Nephron (organoid): Measurements from ENCODE around the gene TMSB15B.
A peak's percentile ranks its signal among the peaks of the same experiment; 100 is the strongest.
"Not testable (repeated sequence)": the region's sequence is repeated elsewhere in the genome, so short reads cannot be mapped to it uniquely, and the experiment has no call there.

Experiments
- H3K27ac Mint-ChIP-seq, 3 experiments: 2 replicates each; pipeline ENCODE4 v1.8.0; 2020; ENCODE audit warnings: mixed read lengths in 3 of 3, mild to moderate bottlenecking in 2 of 3, moderate library complexity in 1 of 3
- H3K27me3 Mint-ChIP-seq: 2 replicates; pipeline ENCODE4 v1.8.0; 2021; ENCODE audit warnings: low read depth, mild to moderate bottlenecking, moderate library complexity, mixed read lengths
- H3K36me3 Mint-ChIP-seq: 2 replicates; pipeline ENCODE4 v1.8.0; 2020; ENCODE audit warnings: low read depth, mixed read lengths
- H3K4me1 Mint-ChIP-seq: 2 replicates; pipeline ENCODE4 v1.8.0; 2020; ENCODE audit warnings: mixed read lengths
- H3K4me3 Mint-ChIP-seq, 3 experiments: 2 replicates each; pipeline ENCODE4 v1.8.0; 2020; ENCODE audit warnings: mild to moderate bottlenecking in 3 of 3, mixed read lengths in 3 of 3, moderate library complexity in 2 of 3
- H3K9me3 Mint-ChIP-seq: 2 replicates; pipeline ENCODE4 v1.8.0; 2020; ENCODE audit warnings: mixed read lengths
- TF ChIP-seq, protein P1 (sequence below), 3 experiments: fragments of 200-600 bp; sonication (generic); IDR thresholded peaks; one replicate each; pipeline ENCODE4 v1.5.0; 2021; ENCODE audit warnings: antibody characterized with exemption in 3 of 3; ENCODE audit not compliant: unreplicated experiment in 3 of 3

The TMSB15B gene

DNA sequence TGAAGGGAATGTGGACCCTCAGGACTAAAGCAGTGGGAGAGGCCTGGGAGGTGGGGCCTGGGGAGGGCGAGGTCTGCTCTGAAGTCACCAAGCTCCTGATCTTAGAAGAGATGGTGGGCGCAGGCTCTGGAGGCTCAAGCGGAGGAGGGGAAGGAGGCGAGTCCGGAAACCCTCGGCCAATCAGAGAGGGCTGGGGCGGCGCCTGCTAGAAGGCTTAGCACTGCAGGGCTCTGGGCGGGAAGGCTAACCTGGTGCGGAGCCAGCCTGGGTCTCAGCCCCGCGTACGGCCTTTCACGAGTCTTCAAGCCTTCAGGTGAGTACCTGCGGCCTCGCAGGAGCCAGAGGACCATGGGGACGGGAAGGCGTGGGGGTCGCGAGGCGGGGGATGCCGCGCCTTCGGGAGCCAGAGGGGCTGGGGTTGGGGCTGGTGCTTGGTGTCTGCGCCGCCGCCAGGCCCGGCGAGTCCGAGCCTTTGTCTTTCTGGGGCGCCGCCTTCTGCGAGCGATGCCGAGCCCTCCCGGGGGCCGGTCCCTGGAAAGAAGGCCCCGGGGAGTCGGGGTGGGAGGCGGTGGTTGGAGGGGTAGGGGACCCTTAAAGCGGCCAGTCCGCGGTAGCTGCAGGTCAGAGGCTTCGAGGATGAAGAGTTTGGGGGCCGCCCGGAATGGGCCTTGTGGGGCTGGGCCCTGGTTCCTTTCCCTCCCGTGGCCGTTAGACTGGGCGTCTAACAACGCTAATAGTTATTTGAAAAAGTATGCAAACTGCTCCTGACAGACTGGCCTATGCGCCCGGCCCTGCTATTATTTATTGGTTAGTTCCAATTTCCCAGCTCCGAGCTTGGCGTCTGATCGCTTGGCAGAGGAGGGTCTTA lies at the start of gene TMSB15B:
TSS of gene TMSB15B (plus strand) at position 217 of the 868 bp plus-strand sequence.
- H3K27me3 Mint-ChIP-seq, H3K9me3 Mint-ChIP-seq, H3K27ac Mint-ChIP-seq, H3K36me3 Mint-ChIP-seq, H3K4me3 Mint-ChIP-seq, H3K4me1 Mint-ChIP-seq: not testable (repeated sequence)

DNA sequence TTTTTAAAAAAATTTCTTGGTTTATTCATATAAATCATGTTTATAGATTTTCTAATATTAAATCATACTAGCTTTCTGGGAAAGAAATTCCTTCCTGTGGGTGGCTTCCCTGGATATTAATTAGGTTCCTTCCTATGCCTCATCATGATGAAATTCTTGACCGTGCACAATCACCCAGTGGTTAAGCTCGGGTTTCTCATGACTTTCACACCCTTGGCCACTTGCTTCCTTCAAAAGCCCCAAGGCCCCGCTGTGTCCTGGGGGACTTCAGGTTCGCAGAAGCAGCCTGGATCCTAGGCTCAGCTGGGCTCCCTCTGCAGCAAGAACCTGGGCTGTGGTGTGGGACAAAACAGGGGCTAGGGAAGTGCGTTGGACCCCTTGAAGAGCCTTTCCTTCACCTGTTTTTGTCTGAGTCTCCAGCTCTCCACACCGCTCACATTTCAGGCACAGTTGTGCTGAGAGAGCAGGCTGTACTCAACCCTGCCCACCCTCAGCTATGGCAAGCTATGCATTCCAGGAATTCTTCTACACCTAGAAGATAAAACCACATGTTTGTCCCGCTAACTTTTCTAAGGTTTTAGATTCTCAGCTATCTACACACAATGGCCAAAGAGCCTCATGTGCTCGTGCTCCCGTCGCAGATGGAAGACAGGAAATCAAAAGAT lies 48.9 kb upstream of the TMSB15B start:
- H3K4me1 Mint-ChIP-seq: peaks cover 7% of the 10 kb centered on the region
- TF ChIP-seq, protein P1, sequence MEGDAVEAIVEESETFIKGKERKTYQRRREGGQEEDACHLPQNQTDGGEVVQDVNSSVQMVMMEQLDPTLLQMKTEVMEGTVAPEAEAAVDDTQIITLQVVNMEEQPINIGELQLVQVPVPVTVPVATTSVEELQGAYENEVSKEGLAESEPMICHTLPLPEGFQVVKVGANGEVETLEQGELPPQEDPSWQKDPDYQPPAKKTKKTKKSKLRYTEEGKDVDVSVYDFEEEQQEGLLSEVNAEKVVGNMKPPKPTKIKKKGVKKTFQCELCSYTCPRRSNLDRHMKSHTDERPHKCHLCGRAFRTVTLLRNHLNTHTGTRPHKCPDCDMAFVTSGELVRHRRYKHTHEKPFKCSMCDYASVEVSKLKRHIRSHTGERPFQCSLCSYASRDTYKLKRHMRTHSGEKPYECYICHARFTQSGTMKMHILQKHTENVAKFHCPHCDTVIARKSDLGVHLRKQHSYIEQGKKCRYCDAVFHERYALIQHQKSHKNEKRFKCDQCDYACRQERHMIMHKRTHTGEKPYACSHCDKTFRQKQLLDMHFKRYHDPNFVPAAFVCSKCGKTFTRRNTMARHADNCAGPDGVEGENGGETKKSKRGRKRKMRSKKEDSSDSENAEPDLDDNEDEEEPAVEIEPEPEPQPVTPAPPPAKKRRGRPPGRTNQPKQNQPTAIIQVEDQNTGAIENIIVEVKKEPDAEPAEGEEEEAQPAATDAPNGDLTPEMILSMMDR (IDR thresholded peaks at IDR 0.05; ENCODE audit: unreplicated experiment in 3 of 3): no peak
- peaks cover 10% of the 10 kb centered on the region for H3K9me3 Mint-ChIP-seq
- no peak overlapping the region for H3K27ac Mint-ChIP-seq
- no peak overlapping the region for H3K4me3 Mint-ChIP-seq
- H3K27me3 Mint-ChIP-seq: no peaks in the 10 kb centered on the region
- H3K36me3 Mint-ChIP-seq: peaks cover 35% of the 10 kb centered on the region

DNA sequence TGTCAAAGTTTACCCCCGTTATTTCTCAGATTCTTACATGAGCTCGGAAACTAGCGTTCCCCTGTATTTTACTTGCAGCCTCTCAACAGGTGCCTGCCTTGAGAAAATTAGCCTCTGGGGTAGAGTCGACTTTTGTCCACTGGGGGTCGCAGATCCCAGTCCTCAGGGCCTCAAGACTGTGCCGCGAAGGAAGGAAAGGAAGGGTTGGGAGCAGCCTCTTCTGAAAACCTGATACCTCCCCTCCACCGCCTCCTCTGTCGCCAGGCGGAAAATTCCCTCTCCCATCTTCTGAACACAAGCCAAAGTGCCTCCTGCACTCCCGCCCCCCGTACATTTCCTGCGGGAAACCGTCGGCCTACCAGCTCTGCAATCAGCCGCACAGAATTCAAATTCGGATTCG lies 44.4 kb upstream of the TMSB15B start:
- H3K27ac Mint-ChIP-seq: peak overlapping the region; percentile 85 to 97 (median 86)
- H3K27me3 Mint-ChIP-seq: no peaks in the 10 kb centered on the region
- peaks cover 16% of the 10 kb centered on the region for H3K36me3 Mint-ChIP-seq
- H3K9me3 Mint-ChIP-seq: peaks cover 8% of the 10 kb centered on the region
- peaks cover 13% of the 10 kb centered on the region for H3K4me1 Mint-ChIP-seq
- TF ChIP-seq, protein P1 (IDR thresholded peaks at IDR 0.05; ENCODE audit: unreplicated experiment in 3 of 3): peak; percentile 45 to 62 (median 53)
- peak overlapping the region; percentile 91 to 92 (median 92) for H3K4me3 Mint-ChIP-seq

DNA sequence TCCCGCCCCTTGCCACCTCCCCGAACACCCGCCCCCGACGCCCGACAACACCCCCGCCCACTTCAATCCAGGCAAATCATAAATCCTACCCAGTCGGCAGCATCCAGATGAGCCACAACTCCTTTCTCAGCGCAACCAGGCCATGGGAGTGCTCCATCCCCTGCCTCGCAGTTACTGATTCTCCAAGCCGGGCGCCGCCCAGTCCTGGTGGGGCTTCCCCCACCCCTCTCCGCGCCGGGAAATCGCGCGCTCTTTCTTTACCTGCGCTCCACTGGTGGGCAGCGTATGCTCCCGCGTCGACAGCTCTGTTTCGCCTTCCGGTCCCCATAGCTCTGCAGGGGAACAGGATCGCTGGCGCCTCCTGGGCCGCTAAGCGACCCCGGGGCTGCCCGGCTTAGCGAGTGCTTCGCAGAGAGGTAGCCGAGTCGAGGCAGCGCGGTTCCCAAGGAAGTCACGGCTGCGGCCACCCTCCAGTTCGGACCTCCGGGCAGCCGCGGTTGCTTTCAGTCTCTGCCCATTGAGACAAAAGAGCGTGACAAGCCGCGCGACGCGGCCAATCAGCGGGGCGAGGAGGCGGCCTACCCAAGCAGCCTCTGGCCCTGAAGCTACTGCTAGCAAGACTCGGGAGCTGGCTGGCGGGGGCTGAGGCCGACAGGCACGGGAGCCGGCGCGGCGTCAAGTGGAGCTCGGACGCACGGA lies 43.7 kb upstream of the TMSB15B start:
- peaks cover 10% of the 10 kb centered on the region for H3K36me3 Mint-ChIP-seq
- H3K4me1 Mint-ChIP-seq: peaks cover 13% of the 10 kb centered on the region
- TF ChIP-seq, protein P1 (IDR thresholded peaks at IDR 0.05; ENCODE audit: unreplicated experiment in 3 of 3): no peak
- H3K27ac Mint-ChIP-seq: peak overlapping the region; percentile 85 to 97 (median 86)
- peaks cover 8% of the 10 kb centered on the region for H3K9me3 Mint-ChIP-seq
- H3K27me3 Mint-ChIP-seq: no peaks in the 10 kb centered on the region
- peak overlapping the region; percentile 91 to 92 (median 92) for H3K4me3 Mint-ChIP-seq

DNA sequence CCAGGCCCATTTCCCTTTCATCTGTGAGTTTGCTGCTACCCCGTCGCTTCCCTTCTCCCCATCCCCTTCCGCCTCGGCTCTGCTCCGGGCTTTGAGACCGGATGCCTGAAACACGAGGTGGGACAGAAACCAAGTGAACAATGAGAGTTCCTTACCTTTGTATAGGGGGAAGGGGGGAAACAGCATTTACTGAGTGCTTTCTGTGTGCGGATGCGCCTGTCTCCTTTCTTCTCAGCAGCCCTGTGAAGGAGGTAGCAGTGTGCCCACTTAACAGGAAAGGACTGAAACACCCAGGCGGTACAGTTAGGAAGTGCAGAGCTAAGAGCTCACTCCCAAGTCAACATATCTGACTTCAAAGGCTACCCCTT lies 43.2 kb upstream of the TMSB15B start:
- TF ChIP-seq, protein P1 (IDR thresholded peaks at IDR 0.05; ENCODE audit: unreplicated experiment in 3 of 3): peak; percentile 14 to 19 (median 17)
- peak overlapping the region; percentile 85 to 97 (median 86) for H3K27ac Mint-ChIP-seq
- peaks cover 10% of the 10 kb centered on the region for H3K9me3 Mint-ChIP-seq
- no peaks in the 10 kb centered on the region for H3K27me3 Mint-ChIP-seq
- H3K36me3 Mint-ChIP-seq: peaks cover 9% of the 10 kb centered on the region
- H3K4me1 Mint-ChIP-seq: peaks cover 13% of the 10 kb centered on the region
- peak overlapping the region; percentile 91 to 92 (median 92) for H3K4me3 Mint-ChIP-seq

DNA sequence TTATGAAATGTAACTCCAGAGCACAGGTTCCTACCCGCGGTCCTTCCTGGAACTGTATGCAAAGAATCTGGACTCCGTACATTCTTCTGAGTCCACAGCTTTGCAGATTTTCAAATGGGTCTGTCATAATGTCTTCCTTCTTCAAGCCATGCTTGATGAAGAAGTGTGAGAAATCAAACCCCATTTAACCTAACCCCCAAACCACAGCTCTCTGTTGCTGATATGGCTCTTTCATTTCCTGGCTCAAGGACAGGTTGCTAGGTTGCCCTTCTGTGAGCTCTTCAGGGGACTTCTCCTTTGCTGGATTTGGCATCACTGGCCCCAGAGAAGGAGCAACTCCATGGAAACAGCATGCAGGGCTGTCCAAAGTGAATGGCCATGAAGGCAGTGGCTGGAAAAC lies 41.9 kb upstream of the TMSB15B start:
- peaks cover 13% of the 10 kb centered on the region for H3K4me1 Mint-ChIP-seq
- H3K27ac Mint-ChIP-seq, H3K4me3 Mint-ChIP-seq: not testable (repeated sequence)

More for the DNA sequence above, 41.9 kb upstream of the TMSB15B start:
- not testable (repeated sequence) for H3K27me3 Mint-ChIP-seq, H3K9me3 Mint-ChIP-seq, H3K36me3 Mint-ChIP-seq
